ENCODE data around the gene BAIAP2L2.

The BAIAP2L2 gene

DNA sequence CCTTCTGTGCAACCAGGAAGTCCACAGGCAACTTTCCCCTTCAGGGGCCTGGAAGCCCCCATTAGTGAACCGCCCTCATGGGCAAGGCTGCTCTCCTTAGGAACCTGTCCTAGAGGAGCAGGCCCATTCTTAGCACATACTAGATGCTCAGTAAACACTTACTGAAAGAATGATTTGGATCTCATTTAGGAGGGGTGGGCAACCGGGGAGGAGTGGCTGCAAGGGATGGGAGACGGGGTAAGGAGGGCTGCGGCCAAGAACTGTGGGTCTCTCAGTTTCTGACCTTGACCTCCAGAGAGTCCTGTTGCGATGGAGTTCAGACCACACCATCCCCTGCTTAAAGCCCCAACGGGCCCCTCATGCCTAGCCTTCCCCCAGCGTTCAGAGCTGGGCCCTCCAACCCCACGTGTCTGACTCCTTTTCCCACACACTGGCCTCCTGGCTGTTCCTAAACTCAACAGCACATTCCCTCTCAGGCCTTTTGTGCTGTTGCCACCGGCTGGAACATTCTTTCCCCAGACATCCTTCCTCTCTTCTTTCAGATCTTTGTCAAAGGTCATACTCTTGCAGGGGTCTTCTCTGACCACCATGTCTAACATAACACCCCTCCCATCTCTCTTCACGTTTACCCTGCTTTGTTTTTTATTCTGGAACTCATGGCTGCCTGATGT is 74.0 kb downstream of the BAIAP2L2 start:
- DNase-seq, result no peak

- DNase-seq, result no peak
Measured at GRCh38 chr22:38035530-38035885, 75.0 kb downstream of the BAIAP2L2 start.

Data from HCEC 1CT (cell line).